Daoy (cell line): ENCODE data around the gene ST3GAL3. TPM values are rescaled to one million over a fixed set of nuclear protein-coding genes. Genes with fewer than 3 reads are reported as not detected.

Experiments used
- DNase-seq: peaks from one replicate; pipeline ENCODE4 v3.0.0-alpha.2; 2015; ENCODE audit warnings: low read depth
- total RNA-seq: library from RNA; depleted of rRNA; stranded (reverse); fragments of >200 nt; shearing (Covaris generic); gene quantifications from 2 replicates; pipeline ENCODE4 v1.2.3, GENCODE V29; 2014

The ST3GAL3 gene
- total RNA-seq, 1 experiment from 2014 or later = 13.0 TPM

DNA sequence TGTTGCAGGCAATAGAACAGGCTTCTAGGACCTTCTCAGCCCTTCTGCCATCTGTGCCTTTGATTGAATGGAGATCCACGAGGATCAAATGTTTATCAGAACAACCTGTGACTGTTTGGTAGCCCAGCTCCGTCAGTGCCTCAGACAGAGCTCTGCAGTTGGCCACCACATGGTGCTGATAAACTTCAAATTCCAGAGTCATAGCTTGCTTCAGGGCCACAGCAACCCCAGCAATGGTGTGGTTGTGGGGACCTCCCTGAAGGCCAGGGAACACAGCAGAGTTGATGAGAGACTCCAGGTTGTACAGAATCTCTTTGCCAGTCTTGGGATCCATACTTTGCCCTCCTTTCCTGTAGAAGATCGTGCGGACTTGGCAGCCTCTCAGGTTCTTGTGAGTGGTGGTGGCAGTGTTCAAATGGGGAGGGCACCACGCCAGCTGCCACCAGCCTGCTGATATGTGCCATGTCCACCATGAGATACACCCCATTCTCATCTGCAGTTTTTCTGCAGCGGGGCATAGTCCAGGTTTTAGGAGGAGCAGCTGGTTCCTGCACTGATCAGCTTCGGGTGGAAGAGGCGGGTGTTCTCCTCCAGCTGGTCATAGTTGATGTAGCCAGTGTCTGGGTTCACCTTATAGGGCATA, 143.4 kb downstream of the ST3GAL3 start:
- no peak for DNase-seq

DNA sequence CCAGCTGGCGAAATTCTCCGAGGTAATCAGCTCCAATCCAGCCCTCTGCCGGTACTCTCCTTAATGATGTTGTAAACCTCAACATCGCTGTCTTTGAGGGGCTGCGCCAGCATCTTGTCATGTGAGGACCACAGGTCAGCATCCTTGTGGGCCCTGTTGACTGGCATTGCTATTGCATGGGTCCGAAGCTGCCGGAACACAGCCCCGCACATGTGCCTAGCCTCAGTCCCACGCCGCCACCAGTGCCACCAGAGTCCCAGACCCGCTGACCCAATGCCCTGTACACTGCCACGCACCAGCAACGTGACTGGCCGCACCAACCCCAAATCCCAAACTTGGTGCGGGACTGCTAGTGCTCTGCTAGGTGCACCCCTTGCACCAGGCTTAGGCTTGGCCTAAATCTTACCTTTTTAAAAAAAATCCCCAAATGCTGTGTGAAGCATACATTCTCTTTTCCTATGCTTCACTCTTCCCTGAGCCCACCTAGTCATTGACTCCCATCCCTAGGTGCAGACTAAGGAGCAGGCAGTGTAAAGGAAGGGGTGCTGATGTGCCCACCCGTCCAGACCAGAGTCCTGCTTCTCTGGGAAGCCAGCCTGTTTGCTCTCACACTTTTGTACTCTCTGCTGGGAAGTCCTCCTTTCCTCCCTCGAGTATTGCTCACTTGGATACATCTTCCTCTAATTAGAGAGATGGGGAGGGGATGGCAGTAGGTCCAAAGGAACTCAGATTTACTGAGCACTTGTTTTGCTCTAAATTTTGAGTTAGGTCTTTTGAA, 144.4 kb downstream of the ST3GAL3 start:
- DNase-seq = no peak

DNA sequence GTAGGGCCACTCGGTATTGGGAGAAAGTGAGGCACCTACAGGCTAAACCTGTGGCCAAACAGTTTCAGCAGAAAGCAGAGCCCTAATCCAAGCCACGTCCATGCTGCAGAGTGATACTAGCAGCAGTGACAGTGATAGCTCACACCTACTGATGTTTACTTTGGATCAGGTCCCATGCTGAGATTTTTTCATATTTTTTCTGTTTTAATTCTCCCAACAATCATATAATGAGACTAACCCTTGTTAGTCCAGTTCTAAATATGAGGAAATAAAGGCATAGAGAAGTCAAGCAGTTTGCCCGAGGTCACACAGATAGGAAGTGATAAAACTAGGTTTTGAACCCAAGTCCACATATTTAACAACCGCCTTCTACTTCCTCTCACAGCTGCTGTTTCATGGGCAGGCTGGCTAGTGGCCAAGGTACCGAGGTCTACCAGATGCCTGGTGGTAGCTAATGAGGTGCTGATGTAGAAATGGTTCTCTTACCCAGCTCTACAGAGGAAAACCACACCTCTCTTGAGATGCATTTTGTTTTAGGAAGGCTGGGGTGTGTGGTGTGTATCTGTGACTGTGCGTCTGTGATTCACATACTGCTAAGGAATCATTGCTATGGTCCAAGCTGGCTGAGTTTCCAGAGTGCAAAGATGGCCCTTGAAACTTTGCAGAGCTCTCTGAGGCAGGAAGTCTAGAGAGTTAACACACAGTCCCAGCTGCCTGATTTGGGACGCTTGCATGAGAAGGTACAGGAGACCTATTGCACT, 146.0 kb downstream of the ST3GAL3 start:
- peak; percentile 96 for DNase-seq

DNA sequence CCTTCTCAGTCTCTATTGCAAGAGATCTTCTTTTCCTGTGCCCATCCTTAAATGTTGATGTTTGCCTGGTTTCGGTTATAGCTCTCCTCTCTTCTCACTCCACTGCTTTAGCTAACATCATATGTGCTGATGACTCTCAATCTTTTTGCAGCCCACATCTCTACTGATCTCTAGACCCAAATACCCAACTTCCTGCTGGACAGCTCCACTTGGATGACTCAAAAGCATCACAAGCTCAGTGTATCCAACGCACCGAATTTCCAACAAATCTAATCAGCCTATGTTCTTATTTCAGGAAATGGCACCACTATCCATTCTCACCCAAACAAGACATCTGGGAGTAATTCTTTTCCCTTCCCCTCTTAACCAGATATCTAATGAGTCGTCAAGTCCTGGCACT, 147.1 kb downstream of the ST3GAL3 start:
- no peak for DNase-seq

DNA sequence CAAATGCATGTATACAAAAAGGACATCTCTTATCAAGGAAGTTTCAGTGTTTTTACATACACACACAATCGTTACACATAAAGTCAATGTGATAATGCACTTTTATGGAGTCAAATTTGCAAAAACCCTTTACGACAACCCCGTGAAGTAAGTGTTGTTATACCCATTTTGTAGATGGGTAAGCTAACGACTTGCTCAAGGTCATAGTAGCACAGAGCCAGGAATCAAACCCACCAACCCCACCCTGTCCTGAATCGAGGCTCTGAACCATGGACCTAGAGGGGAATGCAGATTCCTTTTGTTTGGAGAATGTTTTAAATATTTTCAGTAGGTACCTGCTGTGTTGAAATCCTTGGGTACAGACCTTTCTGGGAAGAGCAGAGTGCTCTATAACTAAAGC, 148.9 kb downstream of the ST3GAL3 start:
- no peak for DNase-seq

DNA sequence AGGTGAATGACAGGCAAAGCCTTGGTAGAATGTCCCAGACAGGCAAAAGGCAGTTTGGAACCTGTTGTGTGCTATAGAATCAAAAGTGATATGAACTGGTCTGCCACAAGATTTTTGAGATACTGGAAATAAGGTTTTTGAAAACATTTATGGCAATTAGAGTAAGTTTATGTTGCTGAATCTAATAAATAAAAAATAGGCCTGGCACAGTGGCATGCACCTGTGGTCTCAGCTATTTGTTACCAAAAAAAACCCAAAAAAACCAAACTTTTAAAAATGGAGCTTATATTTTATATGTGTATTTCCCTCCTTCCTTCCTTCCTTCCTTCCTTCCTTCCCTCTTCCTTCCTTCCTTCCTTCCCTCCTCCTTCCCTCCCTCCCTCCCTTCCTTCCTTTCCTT, 149.8 kb downstream of the ST3GAL3 start:
- DNase-seq = no peak

DNA sequence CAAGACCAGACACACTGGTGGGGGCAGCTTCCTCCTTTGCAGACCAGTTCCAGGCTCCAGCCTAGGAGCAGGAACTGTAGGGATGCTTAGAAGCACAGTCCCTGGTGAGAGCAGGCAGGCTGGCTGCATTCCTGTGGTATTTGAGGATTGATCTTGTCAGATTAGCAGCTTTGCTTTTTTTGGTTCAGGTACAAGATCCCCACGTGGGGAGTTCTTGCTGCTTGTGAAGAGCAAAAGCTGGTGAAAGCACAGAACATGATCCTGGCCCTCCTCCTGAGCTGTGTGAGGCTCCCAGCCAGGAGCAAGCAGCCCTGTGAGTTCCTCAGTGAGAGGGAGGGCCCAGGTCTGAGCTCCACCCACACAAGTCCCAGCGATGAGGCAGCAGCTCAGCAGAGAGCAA, 151.0 kb downstream of the ST3GAL3 start:
- DNase-seq = peak; percentile 97

DNA sequence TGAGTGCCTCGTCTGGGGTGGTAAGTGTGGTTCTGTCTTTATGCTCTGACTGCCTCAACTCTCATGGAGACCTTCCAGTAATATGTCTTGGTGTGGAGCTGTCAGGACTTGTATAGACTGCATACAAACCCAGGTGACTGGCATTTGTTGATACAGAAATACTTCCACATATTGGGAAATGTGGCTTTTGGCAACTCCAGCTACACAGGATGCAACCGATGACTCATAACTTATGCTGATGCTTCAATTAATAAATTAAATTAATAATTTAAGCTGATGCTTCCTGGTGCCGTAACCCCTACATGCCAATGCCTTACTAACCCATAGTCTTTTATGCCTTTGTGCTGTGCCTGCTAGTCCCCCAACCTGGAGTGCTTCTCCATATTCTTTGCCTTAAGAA, 154.0 kb downstream of the ST3GAL3 start:
- no peak for DNase-seq

DNA sequence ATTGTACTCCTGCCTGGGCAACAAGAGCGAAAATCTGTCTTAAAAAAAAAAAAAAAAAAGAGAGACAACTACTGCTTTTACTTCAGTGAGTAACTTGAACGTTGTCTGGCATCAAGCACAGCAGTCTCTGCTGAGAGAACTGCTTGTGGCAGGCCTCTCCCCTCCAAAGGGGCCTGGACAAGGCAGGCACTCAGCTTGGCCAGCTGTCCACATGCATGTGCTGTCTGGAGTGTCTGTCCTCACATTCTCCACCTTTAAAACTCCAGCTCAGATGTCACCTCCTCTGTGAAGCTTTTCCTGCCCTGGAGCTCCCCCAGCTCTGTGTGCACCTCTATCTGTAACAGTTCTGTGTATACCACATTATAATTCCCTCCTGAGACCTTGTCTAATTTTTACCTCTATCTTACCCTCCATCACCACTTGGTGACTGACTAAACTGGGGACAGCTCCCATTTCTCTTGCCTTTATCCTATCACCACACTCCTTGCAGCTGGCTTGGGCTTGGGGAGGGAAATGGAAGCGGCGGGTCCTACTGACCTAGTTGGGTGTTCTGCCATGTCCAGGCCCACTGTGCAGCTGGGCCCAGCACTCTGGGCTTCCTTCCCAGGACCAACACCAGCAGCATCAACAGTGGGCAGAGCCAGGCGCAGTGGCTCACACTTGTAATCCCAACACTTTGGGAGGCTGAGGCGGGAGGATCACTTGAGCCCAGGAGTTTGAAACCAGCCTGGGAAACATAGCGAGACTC, 154.8 kb downstream of the ST3GAL3 start:
- DNase-seq = no peak

DNA sequence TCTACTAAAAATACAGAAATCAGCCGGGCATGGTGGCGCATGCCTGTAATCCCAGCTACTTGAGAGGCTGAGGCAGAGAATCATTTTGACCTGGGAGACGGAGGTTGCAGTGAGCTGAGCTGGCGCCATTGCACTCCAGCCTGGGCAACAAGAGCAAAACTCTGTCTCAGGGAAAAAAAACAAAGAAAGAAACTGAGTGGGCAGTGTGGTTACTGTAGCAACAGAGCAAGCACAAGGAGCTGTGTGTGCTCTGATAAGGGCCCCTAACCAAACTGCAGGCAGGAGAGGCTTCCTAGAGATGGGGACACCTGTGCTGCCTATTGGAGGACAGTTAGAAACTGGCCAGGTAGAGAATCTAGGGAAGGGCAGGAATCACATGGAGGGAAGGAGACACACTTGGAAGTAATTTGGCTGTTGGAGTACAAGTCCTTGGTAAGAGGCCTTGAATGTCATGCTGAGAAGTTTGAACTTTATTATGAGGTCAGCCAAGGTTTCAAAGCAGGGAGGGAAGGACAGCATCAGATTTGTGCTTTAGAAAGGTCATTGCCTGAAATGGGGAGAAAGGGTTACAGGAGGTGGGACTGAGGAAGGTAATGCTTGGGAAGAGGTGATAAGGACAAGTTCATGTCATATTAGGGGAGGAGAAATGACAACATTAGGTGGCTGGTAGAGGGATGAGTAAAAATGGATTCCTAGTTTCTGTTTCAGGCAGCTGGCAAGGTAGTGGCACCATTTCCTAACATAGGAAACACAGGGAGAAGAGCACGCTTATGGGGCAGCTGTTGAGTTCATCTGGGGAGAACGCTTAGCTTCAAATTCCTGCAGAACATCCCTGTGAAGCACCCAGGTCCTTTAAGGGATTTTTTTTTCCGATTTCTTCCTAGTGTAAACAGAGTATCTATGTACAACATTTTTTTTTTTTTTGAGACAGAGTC, 157.0 kb downstream of the ST3GAL3 start:
- DNase-seq = no peak

DNA sequence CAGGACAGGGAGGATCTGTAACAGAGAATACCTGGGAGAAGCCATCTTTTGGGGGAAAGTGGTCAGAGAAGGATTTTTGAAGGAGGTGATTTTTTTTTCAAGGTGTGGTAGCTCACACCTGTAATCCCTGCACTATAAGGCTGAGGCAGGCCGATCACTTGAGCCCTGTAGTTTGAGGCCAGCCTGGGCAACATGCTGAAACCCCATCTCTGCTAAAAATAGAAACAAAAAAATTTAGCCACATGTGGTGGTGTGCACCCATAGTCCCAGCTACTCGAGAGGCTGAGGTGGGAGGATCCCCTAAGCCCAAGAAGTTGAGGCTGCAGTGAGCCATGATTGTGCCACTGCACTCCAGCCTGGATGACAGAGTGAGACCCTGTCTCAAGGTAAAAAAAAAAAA, 158.9 kb downstream of the ST3GAL3 start:
- no peak for DNase-seq

DNA sequence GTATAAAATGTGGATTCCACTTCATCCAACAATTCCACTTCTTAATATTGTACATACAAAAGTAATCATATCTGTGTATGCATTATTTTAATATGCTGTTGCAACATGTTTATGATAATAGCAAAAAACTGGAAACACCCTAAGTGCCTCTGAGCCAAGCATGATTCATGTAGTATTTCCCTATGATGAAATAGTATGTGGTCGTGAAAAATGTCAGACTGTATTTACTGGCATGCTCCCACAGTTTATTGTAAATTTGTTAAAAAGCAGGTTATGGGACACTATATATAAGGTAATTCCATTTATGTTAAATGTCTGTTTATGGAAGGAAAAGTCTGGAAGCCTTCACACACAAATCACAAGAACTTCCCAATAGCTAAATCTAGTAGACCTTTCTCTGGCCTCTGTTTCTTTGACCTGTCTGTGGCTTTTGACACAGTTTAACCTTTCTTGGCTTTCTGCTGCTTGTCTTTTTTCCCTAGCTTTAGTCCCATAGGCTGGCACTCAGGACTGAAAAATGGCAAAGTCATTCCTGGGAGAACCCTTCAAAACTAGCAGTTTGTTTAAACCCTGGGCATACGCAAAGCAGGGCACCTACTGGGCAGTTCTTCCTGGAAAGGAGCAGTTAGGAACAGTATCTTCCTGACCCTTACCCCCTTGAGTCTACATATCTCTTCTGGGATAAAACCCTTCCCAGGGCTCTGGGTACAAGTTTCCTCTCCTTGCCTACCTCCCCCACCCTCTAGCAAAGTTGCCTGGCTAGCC, 160.8 kb downstream of the ST3GAL3 start:
- no peak for DNase-seq

DNA sequence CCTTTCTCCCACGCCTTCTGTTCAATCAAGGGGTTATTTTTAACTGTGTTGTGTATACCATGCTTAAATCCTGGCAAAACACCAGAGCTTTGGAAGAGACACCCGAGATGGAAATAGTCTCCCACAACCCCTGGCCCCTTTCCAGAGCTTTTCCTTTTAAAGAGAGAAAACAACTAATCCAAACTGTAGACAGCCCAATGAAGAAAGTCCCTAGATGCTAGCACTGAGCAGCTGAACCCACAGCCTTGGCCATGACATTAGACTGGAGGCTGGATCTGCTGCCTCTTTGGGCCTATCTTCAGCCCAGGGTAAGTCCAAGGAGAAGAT, 161.4 kb downstream of the ST3GAL3 start:
- DNase-seq = no peak

DNA sequence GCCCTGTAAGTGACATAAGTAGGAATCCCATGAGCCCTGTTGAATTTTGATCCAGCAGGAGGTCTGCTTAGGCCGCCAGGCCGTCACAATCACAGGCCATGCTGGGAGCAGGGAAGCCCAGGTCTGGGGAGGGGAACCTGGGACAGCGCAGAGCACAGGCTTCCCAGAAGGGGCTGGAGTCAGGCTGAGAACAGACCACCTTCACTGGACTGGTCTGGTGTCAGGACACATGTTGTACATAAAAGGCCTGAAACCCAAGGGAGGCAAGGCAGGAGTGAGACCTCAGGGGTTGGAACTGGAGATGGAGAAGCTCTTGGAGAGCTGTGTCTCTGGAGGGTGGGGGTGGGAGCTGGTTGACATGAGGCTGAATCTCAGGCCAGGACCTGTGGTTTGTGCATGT, 163.0 kb downstream of the ST3GAL3 start:
- DNase-seq = no peak

DNA sequence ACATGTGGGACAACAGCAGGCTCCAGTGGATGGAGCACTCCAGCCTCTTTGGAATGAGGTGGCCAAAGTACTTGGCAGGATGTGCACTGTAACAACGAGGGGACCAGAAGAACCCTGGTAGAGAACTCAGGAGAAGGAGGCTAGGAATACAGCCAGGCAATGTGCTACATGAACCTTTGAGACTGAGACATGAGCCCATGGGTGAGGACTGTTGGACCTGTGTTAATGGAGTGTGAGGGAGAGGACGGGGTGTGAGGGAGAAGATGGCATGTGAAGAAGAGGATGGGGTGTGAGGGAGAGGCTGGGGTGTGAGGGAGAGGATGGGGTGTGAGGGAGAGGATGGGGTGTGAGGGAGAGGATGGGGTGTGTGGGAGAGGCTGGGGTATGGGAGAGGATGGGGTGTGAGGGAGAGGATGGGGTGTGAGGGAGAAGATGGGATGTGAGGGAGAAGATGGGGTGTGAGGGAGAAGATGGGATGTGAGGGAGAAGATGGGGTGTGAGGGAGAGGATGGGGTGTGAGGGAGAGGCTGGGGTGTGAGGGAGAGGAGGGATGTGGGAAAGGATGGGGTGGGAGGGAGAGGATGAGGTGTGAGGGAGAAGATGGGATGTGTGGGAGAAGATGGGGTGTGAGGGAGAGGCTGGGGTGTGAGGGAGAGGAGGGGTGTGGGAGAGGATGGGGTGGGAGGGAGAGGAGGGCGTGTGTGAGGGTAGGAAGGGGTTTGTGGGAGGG, 164.0 kb downstream of the ST3GAL3 start:
- no peak for DNase-seq

DNA sequence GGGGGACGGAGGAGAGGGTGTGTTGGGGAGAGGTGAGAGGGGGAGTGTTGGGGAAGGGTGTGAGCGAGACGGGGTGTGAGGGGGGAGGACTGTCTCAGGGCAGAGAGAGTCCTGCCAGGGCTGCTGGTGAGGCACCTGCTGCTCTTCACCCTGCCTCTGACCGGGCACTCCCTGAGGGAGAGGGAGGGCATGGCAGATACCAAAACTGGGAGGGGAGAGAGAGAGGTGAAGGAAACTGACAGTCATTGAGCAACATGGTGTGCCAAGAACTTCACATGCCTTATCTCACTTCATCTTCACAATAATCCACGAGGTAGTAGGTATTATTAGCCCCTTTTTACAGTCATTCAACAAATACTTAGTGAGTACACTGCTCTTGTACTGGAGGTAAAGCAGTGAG, 164.9 kb downstream of the ST3GAL3 start:
- no peak for DNase-seq

DNA sequence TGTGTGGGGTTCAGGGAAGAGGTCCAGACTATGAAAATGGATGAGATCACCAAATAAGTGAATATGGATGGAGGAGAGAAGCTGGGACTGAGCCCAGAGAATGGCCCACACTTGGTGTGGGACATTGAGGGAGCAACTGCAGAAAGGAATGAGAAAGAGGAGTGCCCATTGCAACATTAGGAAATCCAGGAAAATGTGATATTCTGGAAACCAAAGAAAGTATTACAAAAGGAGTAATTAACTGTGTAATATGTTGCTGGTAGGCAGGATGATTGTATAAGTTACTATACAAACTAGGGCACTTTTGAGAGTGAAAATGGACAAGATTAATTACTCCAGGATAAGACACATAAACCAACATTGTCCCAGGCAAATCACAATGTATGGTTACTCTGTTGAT, 166.5 kb downstream of the ST3GAL3 start:
- no peak for DNase-seq

DNA sequence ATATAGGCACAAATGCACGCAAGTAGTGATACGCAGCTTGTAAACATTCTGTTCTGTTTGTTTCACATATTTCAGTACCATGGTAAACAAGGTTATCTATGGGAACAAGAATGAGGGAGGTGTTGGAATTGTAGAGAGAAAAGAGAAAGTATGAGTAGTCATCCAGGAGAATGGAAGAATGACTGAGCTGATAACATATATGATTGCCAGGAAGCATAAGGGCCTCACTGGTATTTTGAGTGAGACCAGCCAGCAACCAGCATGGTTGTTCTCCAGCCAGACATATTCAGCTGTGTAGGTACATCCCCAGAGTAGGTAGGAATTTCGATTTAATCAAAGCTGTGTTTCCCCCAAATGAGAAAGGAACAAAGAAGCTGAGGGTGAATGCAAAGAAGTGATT, 167.4 kb downstream of the ST3GAL3 start:
- DNase-seq = no peak

DNA sequence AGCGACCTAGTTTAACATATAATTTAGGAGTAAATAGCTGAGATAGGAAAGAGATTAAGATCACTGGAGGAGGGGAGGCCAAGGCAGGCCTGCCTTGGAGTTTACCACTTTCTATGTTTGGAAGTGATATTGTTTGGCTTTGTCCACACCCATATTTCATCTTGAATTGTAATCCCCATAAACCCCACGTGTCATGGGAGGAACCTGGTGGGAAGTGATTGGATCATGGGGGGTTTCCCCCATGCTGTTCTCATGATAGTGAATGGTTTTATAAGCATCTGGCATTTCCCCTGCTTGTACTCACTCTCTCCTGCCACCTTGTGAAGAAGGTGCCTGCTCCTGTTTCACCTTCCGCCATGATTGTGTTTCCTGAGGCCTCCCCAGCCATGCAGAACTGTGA, 168.0 kb downstream of the ST3GAL3 start:
- no peak for DNase-seq

DNA sequence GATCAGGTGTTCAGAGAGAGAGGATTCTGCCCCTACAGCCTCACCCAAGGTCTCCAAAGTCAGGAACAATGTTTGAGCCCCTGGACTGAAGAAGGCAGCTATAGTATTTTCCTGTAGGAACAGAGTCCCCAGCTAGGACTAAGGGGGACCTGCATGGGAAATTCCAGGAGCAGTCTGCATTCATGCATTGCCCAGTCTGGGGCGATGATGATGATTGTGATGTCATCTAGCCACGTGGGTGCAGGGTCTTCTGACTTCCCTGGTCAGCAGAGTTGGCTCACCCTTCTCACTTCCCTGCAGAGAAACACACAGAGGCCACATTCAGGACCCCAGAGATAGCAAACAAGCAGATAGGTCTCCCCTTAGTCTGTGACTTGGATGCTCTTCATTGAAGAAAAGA, 169.8 kb downstream of the ST3GAL3 start:
- DNase-seq = no peak
